SIG-M5 treated with dmso at 0.1 percent for 504 hours (cell line): Measurements from ENCODE around the gene AEN.

Source experiments
- DNase-seq: peaks from one replicate; lab custom pipeline; 2025; ENCODE audit not compliant: unreplicated experiment; lab: John Stamatoyannopoulos, UW

AEN gene

GRCh38 chr15:88613074-88613944, 7.8 kb upstream of the AEN start:
- no peak for DNase-seq

GRCh38 chr15:88615303-88616107, 5.6 kb upstream of the AEN start:
- no peak for DNase-seq

- DNase-seq, result no peak
These were observed 4.9 kb upstream of the AEN start for GRCh38 chr15:88616240-88616639.

GRCh38 chr15:88617031-88617722, 4.0 kb upstream of the AEN start:
- DNase-seq, result no peak

- no peak for DNase-seq
These were observed 3.4 kb upstream of the AEN start for GRCh38 chr15:88617790-88618189.

- DNase-seq, result no peak
These were observed 2.5 kb upstream of the AEN start for GRCh38 chr15:88618686-88619085.

- no peak for DNase-seq
These were observed 1.3 kb upstream of the AEN start for GRCh38 chr15:88619796-88620195.

- peak; percentile 73 for DNase-seq
These were observed 857 bp downstream of the AEN start for GRCh38 chr15:88621789-88622604.

GRCh38 chr15:88622605-88622975, 1.4 kb downstream of the AEN start:
- no peak for DNase-seq

GRCh38 chr15:88623061-88623460, 1.9 kb downstream of the AEN start:
- DNase-seq, result peak; percentile 63

- DNase-seq, result no peak
These were observed 2.5 kb downstream of the AEN start for GRCh38 chr15:88623632-88624031.

GRCh38 chr15:88624156-88624970, 3.2 kb downstream of the AEN start:
- DNase-seq, result peak; percentile 48

GRCh38 chr15:88624971-88625490, 3.9 kb downstream of the AEN start:
- no peak for DNase-seq

GRCh38 chr15:88625943-88626741, 5.0 kb downstream of the AEN start:
- no peak for DNase-seq

- DNase-seq, result no peak
These were observed 6.3 kb downstream of the AEN start for GRCh38 chr15:88627463-88627862.

- DNase-seq, result no peak
These were observed 7.0 kb downstream of the AEN start for GRCh38 chr15:88628018-88628654.

GRCh38 chr15:88629071-88629470, 7.9 kb downstream of the AEN start:
- no peak for DNase-seq

- no peak for DNase-seq
These were observed 9.1 kb downstream of the AEN start for GRCh38 chr15:88630141-88630721.
